HEK293 (cell line): Measurements from ENCODE around the gene ARHGDIA.
A peak's percentile ranks its signal among the peaks of the same experiment; 100 is the strongest.

Source experiments
- CTCF ChIA-PET: fragments of 350-600 bp; formaldehyde crosslinking; extraction: SDS; loops from one replicate; lab custom pipeline; 2021; ENCODE audit warnings: antibody characterized with exemption; lab: Yijun Ruan, JAX
- POLR2A ChIA-PET: fragments of 300-600 bp; formaldehyde crosslinking; extraction: SDS; loops from one replicate; lab custom pipeline; 2020; ENCODE audit warnings: antibody characterized with exemption, inconsistent platforms; lab: Yijun Ruan, JAX
- H3K27ac ChIP-seq: fragments of 200-500 bp; sonication (Bioruptor generic); 2 replicates; pipeline ENCODE4 v1.5.1; 2014; ENCODE audit warnings: low read depth, low read length, control low read depth, inconsistent platforms; ENCODE audit errors: extremely low read depth
- H3K36me3 ChIP-seq, 2 experiments: fragments of 200-500 bp in 1 of 2; sonication (Bioruptor generic) in 1 of 2; 1 replicate in 1 of 2; 2 replicates in 1 of 2; pipeline ENCODE4 v1.5.1; 2014 to 2017; ENCODE audit warnings: inconsistent platforms in 2 of 2, low read length in 2 of 2; ENCODE audit not compliant: control insufficient read depth in 2 of 2, insufficient read depth in 1 of 2
- H3K4me1 ChIP-seq: fragments of 200-500 bp; sonication (Bioruptor generic); 2 replicates; pipeline ENCODE4 v1.5.1; 2014; ENCODE audit warnings: mild to moderate bottlenecking, low read length, inconsistent platforms; ENCODE audit not compliant: control insufficient read depth, insufficient read depth
- H3K4me3 ChIP-seq: 2 replicates; pipeline ENCODE4 v1.5.1; 2011; ENCODE audit warnings: low read depth, mild to moderate bottlenecking, control low read depth, low read length, moderate library complexity
- H3K9me3 ChIP-seq: fragments of 200-500 bp; sonication (Bioruptor generic); 2 replicates; pipeline ENCODE4 v1.5.1; 2014; ENCODE audit warnings: low read depth, low read length, inconsistent platforms; ENCODE audit not compliant: control insufficient read depth, insufficient read depth
- HOXA7 ChIP-seq: sonication (generic); formaldehyde crosslinking; IDR thresholded peaks from 2 replicates; pipeline ENCODE4 v1.8.1; 2022; ENCODE audit warnings: missing genetic modification reagents, borderline replicate concordance
- SCRT2 ChIP-seq: fragments of 450-650 bp; formaldehyde crosslinking; IDR thresholded peaks from 2 replicates; pipeline ENCODE4 v1.5.1; 2016; ENCODE audit warnings: missing biosample characterization, missing genetic modification characterization
- ZBTB17 ChIP-seq: fragments of 450-650 bp; formaldehyde crosslinking; IDR thresholded peaks from 2 replicates; pipeline ENCODE4 v1.5.1; 2016; ENCODE audit warnings: missing biosample characterization, missing genetic modification characterization
- ZNF138 ChIP-seq: fragments of 450-650 bp; formaldehyde crosslinking; IDR thresholded peaks from 2 replicates; pipeline ENCODE4 v1.5.1; 2016; ENCODE audit warnings: missing biosample characterization, missing genetic modification characterization, borderline replicate concordance
- ZNF140 ChIP-seq: fragments of 450-650 bp; formaldehyde crosslinking; IDR thresholded peaks from 2 replicates; pipeline ENCODE4 v1.5.1; 2016; ENCODE audit warnings: missing biosample characterization, missing genetic modification characterization
- ZNF16 ChIP-seq: fragments of 450-650 bp; formaldehyde crosslinking; IDR thresholded peaks from 2 replicates; pipeline ENCODE4 v1.5.1; 2016; ENCODE audit warnings: low read depth, missing biosample characterization, missing genetic modification characterization
- ZNF211 ChIP-seq: fragments of 450-650 bp; formaldehyde crosslinking; IDR thresholded peaks from 2 replicates; pipeline ENCODE4 v1.5.1; 2016; ENCODE audit warnings: low read depth, missing biosample characterization, missing genetic modification characterization
- ZNF223 ChIP-seq: fragments of 450-650 bp; formaldehyde crosslinking; IDR thresholded peaks from 2 replicates; pipeline ENCODE4 v1.5.1; 2016; ENCODE audit warnings: missing biosample characterization, missing genetic modification characterization
- ZNF23 ChIP-seq: fragments of 450-650 bp; formaldehyde crosslinking; IDR thresholded peaks from 2 replicates; pipeline ENCODE4 v1.5.1; 2016; ENCODE audit warnings: missing biosample characterization, missing genetic modification characterization, borderline replicate concordance
- ZNF37A ChIP-seq: fragments of 450-650 bp; IDR thresholded peaks from 2 replicates; pipeline ENCODE4 v1.5.1; 2018; ENCODE audit warnings: missing biosample characterization, missing genetic modification characterization
- ZNF433 ChIP-seq: fragments of 450-650 bp; formaldehyde crosslinking; IDR thresholded peaks from 2 replicates; pipeline ENCODE4 v1.5.1; 2016; ENCODE audit warnings: missing biosample characterization, missing genetic modification characterization, low read depth
- ZNF510 ChIP-seq: fragments of 450-650 bp; formaldehyde crosslinking; IDR thresholded peaks from 2 replicates; pipeline ENCODE4 v1.5.1; 2018; ENCODE audit warnings: mild to moderate bottlenecking, missing genetic modification characterization, missing biosample characterization; ENCODE audit not compliant: insufficient replicate concordance
- ZNF521 ChIP-seq: fragments of 450-650 bp; formaldehyde crosslinking; IDR thresholded peaks from 2 replicates; pipeline ENCODE4 v1.5.1; 2017; ENCODE audit warnings: missing biosample characterization, mild to moderate bottlenecking, missing genetic modification characterization
- ZNF561 ChIP-seq: fragments of 450-650 bp; IDR thresholded peaks from 2 replicates; pipeline ENCODE4 v1.5.1; 2018; ENCODE audit warnings: missing biosample characterization, missing genetic modification characterization, borderline replicate concordance
- ZNF660 ChIP-seq: fragments of 450-650 bp; IDR thresholded peaks from 2 replicates; pipeline ENCODE4 v1.5.1; 2018; ENCODE audit warnings: missing biosample characterization, mild to moderate bottlenecking, missing genetic modification characterization
- ZNF701 ChIP-seq: fragments of 450-650 bp; formaldehyde crosslinking; IDR thresholded peaks from 2 replicates; pipeline ENCODE4 v1.5.1; 2016; ENCODE audit warnings: missing biosample characterization, missing genetic modification characterization
- ZNF837 ChIP-seq: fragments of 450-650 bp; formaldehyde crosslinking; IDR thresholded peaks from 2 replicates; pipeline ENCODE4 v1.5.1; 2016; ENCODE audit warnings: missing biosample characterization, missing genetic modification characterization
- ZSCAN16 ChIP-seq: fragments of 450-650 bp; formaldehyde crosslinking; IDR thresholded peaks from 2 replicates; pipeline ENCODE4 v1.5.1; 2016; ENCODE audit warnings: missing biosample characterization, missing genetic modification characterization
- TF ChIP-seq, protein P1 (sequence below): fragments of 450-650 bp; formaldehyde crosslinking; IDR thresholded peaks from 2 replicates; pipeline ENCODE4 v1.5.1; 2016; ENCODE audit warnings: missing biosample characterization, missing genetic modification characterization
- TF ChIP-seq, protein P2 (sequence below): fragments of 450-650 bp; formaldehyde crosslinking; IDR thresholded peaks from 2 replicates; pipeline ENCODE4 v1.5.1; 2016; ENCODE audit warnings: missing biosample characterization, missing genetic modification characterization
- TF ChIP-seq, protein P3 (sequence below): fragments of 450-650 bp; formaldehyde crosslinking; IDR thresholded peaks from 2 replicates; pipeline ENCODE4 v1.5.1; 2016; ENCODE audit warnings: missing biosample characterization, missing genetic modification characterization
- TF ChIP-seq, protein P4 (sequence below): fragments of 450-650 bp; formaldehyde crosslinking; IDR thresholded peaks from 2 replicates; pipeline ENCODE4 v1.5.1; 2017; ENCODE audit warnings: missing biosample characterization, missing genetic modification characterization
- TF ChIP-seq, protein P5 (sequence below): fragments of 450-650 bp; formaldehyde crosslinking; IDR thresholded peaks from 2 replicates; pipeline ENCODE4 v1.5.1; 2016; ENCODE audit warnings: missing biosample characterization, missing genetic modification characterization
- TF ChIP-seq, protein P6 (sequence below): fragments of 450-650 bp; formaldehyde crosslinking; IDR thresholded peaks from 2 replicates; pipeline ENCODE4 v1.5.1; 2016; ENCODE audit warnings: missing biosample characterization, missing genetic modification characterization

Gene ARHGDIA

DNA sequence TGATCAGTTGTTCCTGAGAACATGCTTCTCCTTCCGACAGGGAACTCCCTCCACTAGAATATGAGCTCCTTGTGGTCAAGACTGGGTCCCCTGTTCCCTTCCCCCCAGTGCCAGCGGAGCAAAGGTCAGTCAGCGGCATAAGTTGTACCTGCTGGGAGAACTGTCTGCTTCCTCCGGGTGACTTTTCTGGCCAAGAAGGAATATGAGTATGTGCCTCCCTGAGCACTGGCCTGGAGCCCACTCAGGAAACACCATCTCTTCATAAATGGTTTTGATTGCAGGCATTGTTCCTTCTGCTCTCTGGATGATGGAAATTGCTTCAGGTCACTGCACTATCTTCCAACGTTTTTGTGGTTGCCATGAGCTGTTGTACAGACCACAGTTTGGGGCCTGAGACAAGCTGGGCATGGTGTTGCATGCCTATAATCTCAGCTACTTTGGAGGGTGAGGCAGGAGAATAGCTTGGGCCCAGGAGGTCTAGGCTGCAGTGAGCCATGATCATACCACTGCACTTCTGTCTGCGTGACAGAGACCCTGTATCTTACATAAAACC, 7.9 kb downstream of the ARHGDIA start:
- POLR2A ChIA-PET = interaction anchor here (0.9 to 1.4 kb wide), 3 partner anchors 33 to 160 kb away, joined by 3 to 7 read pairs (median 6); partner anchors contain the start of genes CENPX, LRRC45 and MRPL12
- Histone ChIP-seq H3K4me1 (peaks cover 13% of the 10 kb centered on the region), H3K9me3 (no peaks in the 10 kb centered on the region), H3K4me3 (no peak overlapping the region), H3K27ac (no peak overlapping the region; the same call in 1 of the 2 replicates), H3K36me3 (peaks cover 16 to 71% of the 10 kb centered on the region in 2 experiments)
- CTCF ChIA-PET = interaction anchor here (1.1 to 1.3 kb wide), 2 partner anchors 130 to 163 kb away, joined by 4 read pairs; no protein-coding TSS in a partner anchor
- TF ChIP-seq ZNF37A (tag by site-specific recombination) (no peak), HOXA7 (no peak), ZNF138 (no peak), ZNF701 (no peak)
- TF ChIP-seq, protein P1, sequence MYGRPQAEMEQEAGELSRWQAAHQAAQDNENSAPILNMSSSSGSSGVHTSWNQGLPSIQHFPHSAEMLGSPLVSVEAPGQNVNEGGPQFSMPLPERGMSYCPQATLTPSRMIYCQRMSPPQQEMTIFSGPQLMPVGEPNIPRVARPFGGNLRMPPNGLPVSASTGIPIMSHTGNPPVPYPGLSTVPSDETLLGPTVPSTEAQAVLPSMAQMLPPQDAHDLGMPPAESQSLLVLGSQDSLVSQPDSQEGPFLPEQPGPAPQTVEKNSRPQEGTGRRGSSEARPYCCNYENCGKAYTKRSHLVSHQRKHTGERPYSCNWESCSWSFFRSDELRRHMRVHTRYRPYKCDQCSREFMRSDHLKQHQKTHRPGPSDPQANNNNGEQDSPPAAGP (tag by site-specific recombination) = no peak
- TF ChIP-seq, protein P2, sequence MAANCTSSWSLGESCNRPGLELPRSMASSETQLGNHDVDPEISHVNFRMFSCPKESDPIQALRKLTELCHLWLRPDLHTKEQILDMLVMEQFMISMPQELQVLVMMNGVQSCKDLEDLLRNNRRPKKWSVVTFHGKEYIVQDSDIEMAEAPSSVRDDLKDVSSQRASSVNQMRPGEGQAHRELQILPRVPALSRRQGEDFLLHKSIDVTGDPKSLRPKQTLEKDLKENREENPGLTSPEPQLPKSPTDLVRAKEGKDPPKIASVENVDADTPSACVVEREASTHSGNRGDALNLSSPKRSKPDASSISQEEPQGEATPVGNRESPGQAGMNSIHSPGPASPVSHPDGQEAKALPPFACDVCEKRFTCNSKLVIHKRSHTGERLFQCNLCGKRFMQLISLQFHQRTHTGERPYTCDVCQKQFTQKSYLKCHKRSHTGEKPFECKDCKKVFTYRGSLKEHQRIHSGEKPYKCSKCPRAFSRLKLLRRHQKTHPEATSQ (tag by site-specific recombination) = no peak
- TF ChIP-seq, protein P3, sequence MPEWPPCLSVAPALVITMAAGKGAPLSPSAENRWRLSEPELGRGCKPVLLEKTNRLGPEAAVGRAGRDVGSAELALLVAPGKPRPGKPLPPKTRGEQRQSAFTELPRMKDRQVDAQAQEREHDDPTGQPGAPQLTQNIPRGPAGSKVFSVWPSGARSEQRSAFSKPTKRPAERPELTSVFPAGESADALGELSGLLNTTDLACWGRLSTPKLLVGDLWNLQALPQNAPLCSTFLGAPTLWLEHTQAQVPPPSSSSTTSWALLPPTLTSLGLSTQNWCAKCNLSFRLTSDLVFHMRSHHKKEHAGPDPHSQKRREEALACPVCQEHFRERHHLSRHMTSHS (tag by site-specific recombination) = no peak

DNA sequence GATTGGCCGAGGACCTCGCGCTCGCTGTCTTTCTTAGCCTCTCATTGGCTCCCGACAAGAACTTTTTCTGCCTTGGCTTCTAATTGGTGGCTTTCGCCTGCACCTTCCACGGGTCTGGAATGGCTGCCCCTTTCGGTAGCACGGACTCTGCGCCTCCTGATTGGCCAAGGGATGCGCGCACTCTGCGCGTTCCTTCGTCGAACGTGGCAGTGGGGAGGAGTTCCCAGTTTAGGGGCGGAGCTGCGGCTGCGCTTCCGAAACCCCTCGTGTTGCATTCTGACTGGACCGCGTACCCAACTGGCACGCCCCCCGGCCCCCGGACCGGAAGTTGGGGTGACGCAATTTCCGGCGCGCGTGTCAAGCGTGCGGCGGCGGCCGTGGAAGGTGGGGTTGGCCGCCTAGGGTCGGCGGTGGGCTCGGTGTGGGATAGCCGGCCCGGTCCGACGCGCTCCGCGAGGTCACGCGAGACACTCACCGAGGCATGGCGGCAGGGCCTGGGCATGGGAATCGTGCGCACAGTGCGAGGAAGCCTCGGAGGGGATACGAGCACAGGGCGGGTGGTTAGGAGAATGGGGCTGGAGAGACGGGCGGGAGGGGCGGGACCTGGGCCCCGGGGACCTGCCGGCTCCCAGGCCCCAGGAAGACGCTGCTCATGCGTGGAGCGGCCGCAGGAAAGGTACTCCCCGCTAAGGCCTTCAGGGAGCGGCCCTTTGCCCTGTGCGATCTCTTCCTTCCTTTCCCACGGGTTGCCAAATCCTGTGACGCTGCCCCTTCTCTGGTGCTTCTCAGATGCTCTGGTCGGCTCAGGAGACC, 10.2 kb downstream of the ARHGDIA start:
- peak overlapping the region; percentile 90 for H3K27ac ChIP-seq
- 0 out of 2 replicates have a peak, but pooled peaks have one; percentile 6 for TF ChIP-seq ZNF837 (tag by site-specific recombination)
- TF ChIP-seq ZSCAN16 (tag by site-specific recombination) = no peak
- TF ChIP-seq ZNF701 = no peak
- peak; percentile 96 for TF ChIP-seq ZNF561 (tag by site-specific recombination)
- TF ChIP-seq ZNF660 (tag by site-specific recombination) = peak; percentile 69; the same call in 1 of the 2 replicates
- TF ChIP-seq ZNF16 (tag by site-specific recombination) = no peak
- TF ChIP-seq ZNF140 (tag by site-specific recombination) = no peak
- no peak for TF ChIP-seq ZNF510 (tag by site-specific recombination)
- peak; percentile 73 for TF ChIP-seq ZBTB17 (tag by site-specific recombination)
- no peak for TF ChIP-seq ZNF23 (tag by site-specific recombination)
- TF ChIP-seq, protein P4, sequence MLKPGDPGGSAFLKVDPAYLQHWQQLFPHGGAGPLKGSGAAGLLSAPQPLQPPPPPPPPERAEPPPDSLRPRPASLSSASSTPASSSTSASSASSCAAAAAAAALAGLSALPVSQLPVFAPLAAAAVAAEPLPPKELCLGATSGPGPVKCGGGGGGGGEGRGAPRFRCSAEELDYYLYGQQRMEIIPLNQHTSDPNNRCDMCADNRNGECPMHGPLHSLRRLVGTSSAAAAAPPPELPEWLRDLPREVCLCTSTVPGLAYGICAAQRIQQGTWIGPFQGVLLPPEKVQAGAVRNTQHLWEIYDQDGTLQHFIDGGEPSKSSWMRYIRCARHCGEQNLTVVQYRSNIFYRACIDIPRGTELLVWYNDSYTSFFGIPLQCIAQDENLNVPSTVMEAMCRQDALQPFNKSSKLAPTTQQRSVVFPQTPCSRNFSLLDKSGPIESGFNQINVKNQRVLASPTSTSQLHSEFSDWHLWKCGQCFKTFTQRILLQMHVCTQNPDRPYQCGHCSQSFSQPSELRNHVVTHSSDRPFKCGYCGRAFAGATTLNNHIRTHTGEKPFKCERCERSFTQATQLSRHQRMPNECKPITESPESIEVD = no peak
- TF ChIP-seq, protein P5, sequence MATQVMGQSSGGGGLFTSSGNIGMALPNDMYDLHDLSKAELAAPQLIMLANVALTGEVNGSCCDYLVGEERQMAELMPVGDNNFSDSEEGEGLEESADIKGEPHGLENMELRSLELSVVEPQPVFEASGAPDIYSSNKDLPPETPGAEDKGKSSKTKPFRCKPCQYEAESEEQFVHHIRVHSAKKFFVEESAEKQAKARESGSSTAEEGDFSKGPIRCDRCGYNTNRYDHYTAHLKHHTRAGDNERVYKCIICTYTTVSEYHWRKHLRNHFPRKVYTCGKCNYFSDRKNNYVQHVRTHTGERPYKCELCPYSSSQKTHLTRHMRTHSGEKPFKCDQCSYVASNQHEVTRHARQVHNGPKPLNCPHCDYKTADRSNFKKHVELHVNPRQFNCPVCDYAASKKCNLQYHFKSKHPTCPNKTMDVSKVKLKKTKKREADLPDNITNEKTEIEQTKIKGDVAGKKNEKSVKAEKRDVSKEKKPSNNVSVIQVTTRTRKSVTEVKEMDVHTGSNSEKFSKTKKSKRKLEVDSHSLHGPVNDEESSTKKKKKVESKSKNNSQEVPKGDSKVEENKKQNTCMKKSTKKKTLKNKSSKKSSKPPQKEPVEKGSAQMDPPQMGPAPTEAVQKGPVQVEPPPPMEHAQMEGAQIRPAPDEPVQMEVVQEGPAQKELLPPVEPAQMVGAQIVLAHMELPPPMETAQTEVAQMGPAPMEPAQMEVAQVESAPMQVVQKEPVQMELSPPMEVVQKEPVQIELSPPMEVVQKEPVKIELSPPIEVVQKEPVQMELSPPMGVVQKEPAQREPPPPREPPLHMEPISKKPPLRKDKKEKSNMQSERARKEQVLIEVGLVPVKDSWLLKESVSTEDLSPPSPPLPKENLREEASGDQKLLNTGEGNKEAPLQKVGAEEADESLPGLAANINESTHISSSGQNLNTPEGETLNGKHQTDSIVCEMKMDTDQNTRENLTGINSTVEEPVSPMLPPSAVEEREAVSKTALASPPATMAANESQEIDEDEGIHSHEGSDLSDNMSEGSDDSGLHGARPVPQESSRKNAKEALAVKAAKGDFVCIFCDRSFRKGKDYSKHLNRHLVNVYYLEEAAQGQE (tag by site-specific recombination) = no peak
- TF ChIP-seq ZNF521 (tag by site-specific recombination) = no peak
- TF ChIP-seq ZNF433 = no peak
- TF ChIP-seq ZNF223 (tag by site-specific recombination) = peak; percentile 85
- no peak for TF ChIP-seq SCRT2 (tag by site-specific recombination)
- TF ChIP-seq, protein P6, sequence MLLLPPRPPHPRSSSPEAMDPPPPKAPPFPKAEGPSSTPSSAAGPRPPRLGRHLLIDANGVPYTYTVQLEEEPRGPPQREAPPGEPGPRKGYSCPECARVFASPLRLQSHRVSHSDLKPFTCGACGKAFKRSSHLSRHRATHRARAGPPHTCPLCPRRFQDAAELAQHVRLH = peak; percentile 96; the same call in 1 of the 2 replicates
- no peak for TF ChIP-seq ZNF211 (tag by site-specific recombination)

More for the DNA sequence above, 10.2 kb downstream of the ARHGDIA start:
- POLR2A ChIA-PET = interaction anchor here (0.6 to 1.2 kb wide), 12 partner anchors 9 to 177 kb away, joined by 3 to 17 read pairs (median 4); partner anchors contain the start of genes ARHGDIA, ARL16, DCXR and HGS
- peaks cover 36 to 73% of the 10 kb centered on the region in 2 experiments for H3K36me3 ChIP-seq
- CTCF ChIA-PET = interaction anchor here (1.7 kb wide), 1 partner anchor 9 kb away, joined by 4 read pairs; no protein-coding TSS in a partner anchor
- H3K9me3 ChIP-seq = no peaks in the 10 kb centered on the region
- H3K4me3 ChIP-seq = peak overlapping the region; percentile 92
- peaks cover 7% of the 10 kb centered on the region for H3K4me1 ChIP-seq
